SK-N-SH (cell line): ENCODE data around the gene KCNA5. TPM values are rescaled to one million over a fixed set of nuclear protein-coding genes. Genes with fewer than 3 reads are reported as not detected.

ENCODE experiments used
- CTCF ChIA-PET: fragments of 300-600, 350-600 bp; formaldehyde crosslinking; extraction: SDS; loops from one replicate; lab custom pipeline; 2021; lab: Yijun Ruan, JAX
- POLR2A ChIA-PET: fragments of 350-600 bp; sonication (Branson Sonifier 250); formaldehyde crosslinking; extraction: SDS; loops from one replicate; lab custom pipeline; 2020; ENCODE audit warnings: antibody characterized with exemption, inconsistent platforms; lab: Yijun Ruan, JAX
- DNase-seq: peaks from one replicate; pipeline ENCODE4 v3.0.0; 2012
- H2AFZ ChIP-seq: fragments of 200-600 bp; sonication (generic); 2 replicates; pipeline ENCODE4 v1.8.1; 2016; ENCODE audit warnings: antibody characterized with exemption, mild to moderate bottlenecking, low read depth
- H3F3A ChIP-seq: fragments of 200-600 bp; sonication (generic); replicated peaks from 2 replicates; pipeline ENCODE3; 2016; ENCODE audit warnings: antibody characterized with exemption, mild to moderate bottlenecking; ENCODE audit not compliant: insufficient read depth
- H3K27ac ChIP-seq, 2 experiments: fragments of 200-500 bp in 1 of 2; fragments of 200-600 bp in 1 of 2; sonication (Bioruptor generic) in 1 of 2; sonication (generic), shearing (Covaris generic) in 1 of 2; 2 replicates each; pipeline versions ENCODE4 v1.5.1 to v1.6.1; 2014 to 2016; ENCODE audit warnings: low read depth in 2 of 2, inconsistent platforms in 1 of 2, low read length in 1 of 2, mild to moderate bottlenecking in 1 of 2, mixed read lengths in 1 of 2
- H3K27me3 ChIP-seq: fragments of 200-600 bp; sonication (generic), shearing (Covaris generic); 2 replicates; pipeline ENCODE4 v1.6.1; 2016; ENCODE audit warnings: mixed run types; ENCODE audit not compliant: insufficient read depth
- H3K36me3 ChIP-seq, 2 experiments: fragments of 200-500 bp in 1 of 2; fragments of 200-600 bp in 1 of 2; sonication (Bioruptor generic) in 1 of 2; sonication (generic) in 1 of 2; replicated peaks in 1 of 2; 2 replicates each; pipeline versions ENCODE3 to v1.5.1; 2014 to 2016; ENCODE audit warnings: low read length in 1 of 2, mild to moderate bottlenecking in 1 of 2; ENCODE audit not compliant: insufficient read depth in 2 of 2, control insufficient read depth in 1 of 2
- H3K4me1 ChIP-seq, 2 experiments: fragments of 200-500 bp in 1 of 2; fragments of 200-600 bp in 1 of 2; sonication (Bioruptor generic) in 1 of 2; sonication (generic), shearing (Covaris generic) in 1 of 2; 2 replicates each; pipeline versions ENCODE4 v1.5.1 to v1.6.1; 2014 to 2016; ENCODE audit warnings: low read depth in 1 of 2, low read length in 1 of 2, mixed run types in 1 of 2; ENCODE audit not compliant: insufficient read depth in 2 of 2, control insufficient read depth in 1 of 2
- H3K4me2 ChIP-seq: fragments of 200-600 bp; sonication (generic), shearing (Covaris generic); 2 replicates; pipeline ENCODE4 v1.6.1; 2017; ENCODE audit warnings: mixed run types
- H3K4me3 ChIP-seq, 2 experiments: fragments of 200-500 bp in 1 of 2; fragments of 200-600 bp in 1 of 2; sonication (Bioruptor generic) in 1 of 2; sonication (generic), shearing (Covaris generic) in 1 of 2; 2 replicates each; pipeline versions ENCODE4 v1.5.1 to v1.8.1; 2014 to 2016; ENCODE audit warnings: low read depth in 2 of 2, inconsistent platforms in 1 of 2, low read length in 1 of 2, mild to moderate bottlenecking in 1 of 2, mixed read lengths in 1 of 2, moderate library complexity in 1 of 2
- H3K79me2 ChIP-seq: fragments of 200-600 bp; sonication (generic); 2 replicates; pipeline ENCODE4 v1.8.1; 2017; ENCODE audit warnings: mild to moderate bottlenecking; ENCODE audit not compliant: insufficient read depth
- H3K9ac ChIP-seq: fragments of 200-600 bp; sonication (generic); 2 replicates; pipeline ENCODE4 v1.6.1; 2017; ENCODE audit warnings: mixed run types
- H3K9me2 ChIP-seq: fragments of 200-600 bp; sonication (generic); 2 replicates; pipeline ENCODE4 v1.6.1; 2017; ENCODE audit warnings: mixed run types
- H3K9me3 ChIP-seq: fragments of 200-600 bp; sonication (generic); 2 replicates; pipeline ENCODE4 v1.6.1; 2017; ENCODE audit warnings: mixed run types, mild to moderate bottlenecking, moderate library complexity
- H4K20me1 ChIP-seq: fragments of 200-600 bp; sonication (generic); 2 replicates; pipeline ENCODE4 v1.6.1; 2017; ENCODE audit warnings: mild to moderate bottlenecking, mixed run types; ENCODE audit not compliant: insufficient read depth
- CTCF ChIP-seq: fragments of 200-600 bp; sonication (generic); IDR thresholded peaks from 2 replicates; pipeline ENCODE4 v1.6.1; 2017; ENCODE audit warnings: antibody characterized with exemption, mild to moderate bottlenecking, moderate library complexity
- EP300 ChIP-seq, 2 experiments: IDR thresholded peaks; 2 replicates each; pipeline versions ENCODE4 v1.4.0 to v1.6.1; 2012; ENCODE audit warnings: borderline replicate concordance in 1 of 2, low read depth in 1 of 2, low read length in 1 of 2
- EZH2phosphoT487 ChIP-seq: fragments of 200-600 bp; sonication (generic); IDR thresholded peaks from 2 replicates; pipeline ENCODE4 v1.6.1; 2017; ENCODE audit warnings: low read depth, mixed run types, mild to moderate bottlenecking, antibody characterized with exemption, moderate library complexity, borderline replicate concordance
- FOSL2 ChIP-seq: IDR thresholded peaks from 2 replicates; pipeline ENCODE4 v1.4.0; 2012; ENCODE audit warnings: low read depth, mild to moderate bottlenecking, moderate library complexity, borderline replicate concordance
- JUND ChIP-seq: IDR thresholded peaks from 2 replicates; pipeline ENCODE4 v1.4.0; 2012
- MAX ChIP-seq: IDR thresholded peaks from 2 replicates; pipeline ENCODE4 v1.4.0; 2012; ENCODE audit warnings: low read depth
- MEF2A ChIP-seq: IDR thresholded peaks from 2 replicates; pipeline ENCODE4 v1.4.0; 2012; ENCODE audit warnings: low read depth, borderline replicate concordance
- NFIC ChIP-seq: IDR thresholded peaks from 2 replicates; pipeline ENCODE4 v1.4.0; 2012; ENCODE audit warnings: borderline replicate concordance
- PBX3 ChIP-seq: IDR thresholded peaks from 2 replicates; pipeline ENCODE4; 2012
- POLR2AphosphoS5 ChIP-seq: IDR thresholded peaks from 2 replicates; pipeline ENCODE4 v1.6.1; 2012; ENCODE audit warnings: low read depth, low read length
- RCOR1 ChIP-seq: fragments of 150-350 bp; IDR thresholded peaks from 2 replicates; pipeline ENCODE4 v1.6.1; 2017; ENCODE audit warnings: antibody characterized with exemption, low read length
- RXRA ChIP-seq: IDR thresholded peaks from 2 replicates; pipeline ENCODE4 v1.4.0; 2012; ENCODE audit warnings: low read depth, mild to moderate bottlenecking, borderline replicate concordance
- TCF12 ChIP-seq: IDR thresholded peaks from 2 replicates; pipeline ENCODE4 v1.4.0; 2012
- TEAD4 ChIP-seq: IDR thresholded peaks from 2 replicates; pipeline ENCODE4 v1.4.0; 2012; ENCODE audit warnings: mild to moderate bottlenecking, borderline replicate concordance; ENCODE audit not compliant: insufficient read depth
- YY1 ChIP-seq: IDR thresholded peaks from 2 replicates; pipeline ENCODE4 v1.4.0; 2012; ENCODE audit warnings: low read depth, mild to moderate bottlenecking
- ZBTB33 ChIP-seq: IDR thresholded peaks from 2 replicates; pipeline ENCODE4 v1.4.0; 2012; ENCODE audit warnings: low read depth, borderline replicate concordance
- WGBS: methylation state at CpG from one replicate; pipeline ENCODE4 v1.1.6; 2017; ENCODE audit warnings: low lambda C conversion rate; 5-methylcytosine and 5-hydroxymethylcytosine counted together
- polyA plus RNA-seq, 3 experiments: library from polyadenylated mRNA; depleted of rRNA; stranded (reverse); fragments of >200 nt; gene quantifications; 2 replicates each; pipeline ENCODE4 v1.2.3, GENCODE V29; 2012
- TF ChIP-seq, protein P1 (sequence below): IDR thresholded peaks from 2 replicates; pipeline ENCODE4 v1.6.1; 2012; ENCODE audit warnings: mild to moderate bottlenecking, low read depth, low read length, moderate library complexity

KCNA5 gene
- polyA plus RNA-seq, 1 of the 3 experiments (the other 2 are of a cell fraction), result not detected

DNA sequence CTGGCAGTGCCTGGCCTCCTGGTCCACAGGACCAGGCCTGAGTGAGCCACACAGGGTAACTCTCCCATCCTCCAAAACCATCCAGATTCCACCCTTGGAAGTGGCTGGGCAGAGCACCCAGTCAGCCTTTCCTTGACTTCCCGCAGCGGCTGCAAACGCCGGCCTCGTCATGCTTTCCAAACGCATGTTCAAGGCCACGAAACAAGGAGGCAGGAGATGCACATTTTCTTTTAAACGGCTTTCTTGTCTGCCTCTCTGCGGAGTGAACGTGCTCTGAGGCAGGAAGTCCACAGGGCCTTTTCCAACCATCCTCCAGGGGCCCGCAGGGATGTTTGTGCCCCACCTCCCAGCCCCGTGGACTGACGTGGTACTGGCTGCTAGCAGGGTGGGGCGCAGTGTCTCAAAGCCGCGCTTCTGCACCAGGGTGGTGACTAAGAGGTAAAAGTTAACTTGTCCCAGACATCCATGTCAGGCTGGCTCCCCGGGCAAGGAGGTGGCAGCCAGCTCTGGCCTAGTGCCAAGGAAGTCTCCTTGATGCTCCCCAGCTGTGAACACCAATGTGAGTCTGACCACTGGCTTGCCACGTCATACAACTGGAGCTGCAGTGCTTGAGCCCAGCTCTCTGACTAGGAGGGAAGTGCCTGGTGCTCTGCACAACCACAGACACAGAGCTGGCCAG, 45.0 kb downstream of the KCNA5 start:
- H3F3A ChIP-seq, result peaks cover 23% of the 10 kb centered on the region
- H3K79me2 ChIP-seq, result no peaks in the 10 kb centered on the region
- no peak overlapping the region for H3K9ac ChIP-seq
- no peaks in the 10 kb centered on the region for H3K9me2 ChIP-seq
- H2AFZ ChIP-seq, result no peak overlapping the region
- peaks cover 0 to 25% of the 10 kb centered on the region in 2 experiments; a peak in 3 of 4 replicates for H3K4me1 ChIP-seq
- no peaks in the 10 kb centered on the region for H4K20me1 ChIP-seq
- no peaks in the 10 kb centered on the region for H3K9me3 ChIP-seq
- H3K4me2 ChIP-seq, result peak overlapping the region; percentile 48; the same call in 1 of the 2 replicates
- H3K27ac ChIP-seq, result peak overlapping the region in 1 of 2 experiments; percentile 47; a peak in 2 of 4 replicates
- no peak overlapping the region for H3K4me3 ChIP-seq
- CTCF ChIA-PET, result interaction anchor here (0.7 to 9.1 kb wide), 3 partner anchors 152 to 355 kb away, joined by 3 to 86 read pairs (median 4); no protein-coding TSS in a partner anchor
- DNase-seq, result peak; percentile 27
- POLR2A ChIA-PET, result no interaction called here
- H3K27me3 ChIP-seq, result no peaks in the 10 kb centered on the region
- 5% methylated on average over 12 of the region's 18 CpGs for WGBS
- no peaks in the 10 kb centered on the region for H3K36me3 ChIP-seq
- 0 out of 2 replicates have a peak, but pooled peaks have one; percentile 36 for TF ChIP-seq YY1
- TF ChIP-seq MAX, result peak; percentile 68
- TF ChIP-seq TCF12, result peak; percentile 96
- peak; percentile 87 for TF ChIP-seq PBX3
- peak; percentile 31; the same call in 1 of the 2 replicates for TF ChIP-seq MEF2A
- peak; percentile 56; the same call in 1 of the 2 replicates for TF ChIP-seq ZBTB33
- TF ChIP-seq FOSL2, result peak; percentile 70; the same call in 1 of the 2 replicates
- TF ChIP-seq JUND, result peak; percentile 70
- 0 out of 2 replicates have a peak, but pooled peaks have one; percentile 45 for TF ChIP-seq TEAD4
- TF ChIP-seq RXRA, result peak; percentile 67; the same call in 1 of the 2 replicates
- TF ChIP-seq, protein P1, sequence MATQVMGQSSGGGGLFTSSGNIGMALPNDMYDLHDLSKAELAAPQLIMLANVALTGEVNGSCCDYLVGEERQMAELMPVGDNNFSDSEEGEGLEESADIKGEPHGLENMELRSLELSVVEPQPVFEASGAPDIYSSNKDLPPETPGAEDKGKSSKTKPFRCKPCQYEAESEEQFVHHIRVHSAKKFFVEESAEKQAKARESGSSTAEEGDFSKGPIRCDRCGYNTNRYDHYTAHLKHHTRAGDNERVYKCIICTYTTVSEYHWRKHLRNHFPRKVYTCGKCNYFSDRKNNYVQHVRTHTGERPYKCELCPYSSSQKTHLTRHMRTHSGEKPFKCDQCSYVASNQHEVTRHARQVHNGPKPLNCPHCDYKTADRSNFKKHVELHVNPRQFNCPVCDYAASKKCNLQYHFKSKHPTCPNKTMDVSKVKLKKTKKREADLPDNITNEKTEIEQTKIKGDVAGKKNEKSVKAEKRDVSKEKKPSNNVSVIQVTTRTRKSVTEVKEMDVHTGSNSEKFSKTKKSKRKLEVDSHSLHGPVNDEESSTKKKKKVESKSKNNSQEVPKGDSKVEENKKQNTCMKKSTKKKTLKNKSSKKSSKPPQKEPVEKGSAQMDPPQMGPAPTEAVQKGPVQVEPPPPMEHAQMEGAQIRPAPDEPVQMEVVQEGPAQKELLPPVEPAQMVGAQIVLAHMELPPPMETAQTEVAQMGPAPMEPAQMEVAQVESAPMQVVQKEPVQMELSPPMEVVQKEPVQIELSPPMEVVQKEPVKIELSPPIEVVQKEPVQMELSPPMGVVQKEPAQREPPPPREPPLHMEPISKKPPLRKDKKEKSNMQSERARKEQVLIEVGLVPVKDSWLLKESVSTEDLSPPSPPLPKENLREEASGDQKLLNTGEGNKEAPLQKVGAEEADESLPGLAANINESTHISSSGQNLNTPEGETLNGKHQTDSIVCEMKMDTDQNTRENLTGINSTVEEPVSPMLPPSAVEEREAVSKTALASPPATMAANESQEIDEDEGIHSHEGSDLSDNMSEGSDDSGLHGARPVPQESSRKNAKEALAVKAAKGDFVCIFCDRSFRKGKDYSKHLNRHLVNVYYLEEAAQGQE, result no peak
- TF ChIP-seq RCOR1, result no peak
- TF ChIP-seq CTCF, result no peak
- no peak for TF ChIP-seq EZH2phosphoT487
- peak; percentile 61; the same call in 1 of the 2 replicates for TF ChIP-seq POLR2AphosphoS5
- TF ChIP-seq EP300 (IDR thresholded peaks at IDR 0.05; ENCODE audit: borderline replicate concordance in 1 of 2, low read depth in 1 of 2, low read length in 1 of 2), result peak in 1 of 2 experiments; percentile 89; a peak in 2 of 4 replicates
- TF ChIP-seq NFIC, result peak; percentile 97
- TF ChIP-seq, all 33 proteins: peak for 13
